DND-41 (cell line): ENCODE data around the gene NAIF1.
A peak's percentile ranks its signal among the peaks of the same experiment; 100 is the strongest.

Experiments
- ATAC-seq: fragments of 200-7000 bp; cut with Tn5 transposase; 3 replicates; pipeline ENCODE4 v1.9.1; 2021; ENCODE audit warnings: low read depth; ENCODE audit not compliant: insufficient read depth
- DNase-seq: peaks from one replicate; pipeline ENCODE4 v3.0.0-alpha.2; 2020
- H2AFZ ChIP-seq: 2 replicates; pipeline ENCODE4 v1.6.0; 2012; ENCODE audit warnings: low read depth, low read length
- H3K27ac ChIP-seq: 2 replicates; pipeline ENCODE4 v1.5.1; 2012; ENCODE audit warnings: low read length, inconsistent platforms
- H3K27me3 ChIP-seq: fragments of 200-600 bp; sonication (generic); 2 replicates; pipeline ENCODE4 v1.6.0; 2012; ENCODE audit warnings: low read length, mild to moderate bottlenecking, inconsistent platforms; ENCODE audit not compliant: insufficient read depth, poor library complexity
- H3K36me3 ChIP-seq: 2 replicates; pipeline ENCODE4 v1.5.1; 2012; ENCODE audit warnings: low read length, inconsistent platforms; ENCODE audit not compliant: insufficient read depth
- H3K4me1 ChIP-seq: 2 replicates; pipeline ENCODE4 v1.5.1; 2012; ENCODE audit warnings: mild to moderate bottlenecking, low read length; ENCODE audit not compliant: insufficient read depth
- H3K4me2 ChIP-seq: 2 replicates; pipeline ENCODE4 v1.6.0; 2012; ENCODE audit warnings: mild to moderate bottlenecking, moderate library complexity, low read length, inconsistent platforms; ENCODE audit not compliant: insufficient read depth
- H3K4me3 ChIP-seq, 2 experiments: fragments of 200-600 bp in 1 of 2; shearing (Covaris generic) in 1 of 2; 2 replicates each; pipeline ENCODE4 v1.5.1; 2012 to 2016; ENCODE audit warnings: inconsistent platforms in 2 of 2, low read length in 2 of 2, mild to moderate bottlenecking in 2 of 2, low read depth in 1 of 2, moderate library complexity in 1 of 2
- H3K79me2 ChIP-seq: 2 replicates; pipeline ENCODE4 v1.6.0; 2012; ENCODE audit warnings: low read length, inconsistent platforms; ENCODE audit not compliant: insufficient read depth
- H3K9ac ChIP-seq: 2 replicates; pipeline ENCODE4 v1.6.0; 2012; ENCODE audit warnings: low read depth, mild to moderate bottlenecking, inconsistent platforms, low read length, moderate library complexity
- H3K9me3 ChIP-seq: 2 replicates; pipeline ENCODE4 v1.5.1; 2012; ENCODE audit warnings: low read length, moderate library complexity, mild to moderate bottlenecking, inconsistent platforms; ENCODE audit not compliant: insufficient read depth, severe bottlenecking
- H4K20me1 ChIP-seq: 2 replicates; pipeline ENCODE4 v1.6.0; 2012; ENCODE audit warnings: low read length; ENCODE audit not compliant: insufficient read depth
- CTCF ChIP-seq: IDR thresholded peaks from 2 replicates; pipeline ENCODE4 v1.5.1; 2012; ENCODE audit warnings: borderline replicate concordance, low read length, moderate library complexity, mild to moderate bottlenecking; ENCODE audit not compliant: poor library complexity, severe bottlenecking; ENCODE audit errors: extremely low read depth
- EZH2 ChIP-seq: IDR thresholded peaks from 3 replicates; pipeline ENCODE4 v1.6.1; 2012; ENCODE audit warnings: borderline replicate concordance, low read depth, mild to moderate bottlenecking, moderate library complexity, low read length, inconsistent platforms; ENCODE audit not compliant: severe bottlenecking

The NAIF1 gene

GRCh38 chr9:128109050-128109709 lies 42.1 kb upstream of the NAIF1 start:
- Histone ChIP-seq H3K36me3 (peaks cover 43% of the 10 kb centered on the region), H2AFZ (no peak overlapping the region), H3K4me3 (no peak overlapping the region), H3K4me2 (no peak overlapping the region), H3K79me2 (no peaks in the 10 kb centered on the region), H3K9me3 (no peaks in the 10 kb centered on the region), H3K27me3 (no peaks in the 10 kb centered on the region), H3K4me1 (peaks cover 5% of the 10 kb centered on the region), H3K27ac (no peak overlapping the region), H3K9ac (no peak overlapping the region), H4K20me1 (peaks cover 4% of the 10 kb centered on the region; the same call in 1 of the 2 replicates)
- no peak for TF ChIP-seq EZH2
- TF ChIP-seq CTCF, result no peak
- DNase-seq (no peak), ATAC-seq (no peak)

GRCh38 chr9:128108269-128109049 lies 41.3 kb upstream of the NAIF1 start:
- H3K27me3 ChIP-seq, result no peaks in the 10 kb centered on the region
- peaks cover 44% of the 10 kb centered on the region for H3K36me3 ChIP-seq
- no peak for ATAC-seq

GRCh38 chr9:128107468-128108268 lies 40.5 kb upstream of the NAIF1 start:
- Histone ChIP-seq H2AFZ (no peak overlapping the region), H3K9ac (no peak overlapping the region), H3K4me3 (no peak overlapping the region), H3K27me3 (no peaks in the 10 kb centered on the region), H3K4me1 (peaks cover 20% of the 10 kb centered on the region), H3K9me3 (no peaks in the 10 kb centered on the region), H3K27ac (peak overlapping the region; percentile 14; the same call in 1 of the 2 replicates), H3K4me2 (no peak overlapping the region), H3K36me3 (peaks cover 50% of the 10 kb centered on the region), H3K79me2 (no peaks in the 10 kb centered on the region), H4K20me1 (no peaks in the 10 kb centered on the region; the same call in 1 of the 2 replicates)
- TF ChIP-seq CTCF (no peak), EZH2 (no peak)
- no peak for ATAC-seq
- no peak for DNase-seq

More at GRCh38 chr9:128108269-128109049, 41.3 kb upstream of the NAIF1 start:
- H4K20me1 ChIP-seq, result peaks cover 2% of the 10 kb centered on the region; the same call in 1 of the 2 replicates
- H3K4me1 ChIP-seq, result peaks cover 12% of the 10 kb centered on the region
- H3K27ac ChIP-seq, result no peak overlapping the region
- no peak overlapping the region for H3K4me2 ChIP-seq
- H3K79me2 ChIP-seq, result no peaks in the 10 kb centered on the region
- TF ChIP-seq EZH2 (no peak), CTCF (no peak)
- H3K9me3 ChIP-seq, result no peaks in the 10 kb centered on the region
- no peak overlapping the region for H3K4me3 ChIP-seq
- H2AFZ ChIP-seq, result no peak overlapping the region
- no peak overlapping the region for H3K9ac ChIP-seq
- no peak for DNase-seq
